ENCODE measurements around the gene C1orf159. TPM values are rescaled to one million over a fixed set of nuclear protein-coding genes. Genes with fewer than 3 reads are reported as not detected.

C1orf159 gene
- total and polyA plus RNA-seq, 2 donors (not counting 1 experiment from before 2014, with no cell fraction given): 23.0 to 25.6 TPM

- peaks cover 0 to 11% (median 2%) of the 10 kb centered on the region in 4 experiments for H3K27me3 ChIP-seq (replicated peaks in 1 of 4; ENCODE audit: control extremely low read depth in 1 of 4, control insufficient read depth in 3 of 4, insufficient read depth in 4 of 4, low read length in 3 of 4)
- H3K9me3 Mint-ChIP-seq (ENCODE audit: insufficient read depth): no peaks in the 10 kb centered on the region
- no peak for TF ChIP-seq EZH2 (IDR thresholded peaks at IDR 0.05; ENCODE audit: borderline replicate concordance, insufficient read depth, low read depth, low read length, poor library complexity, severe bottlenecking)
- no peak for TF ChIP-seq CTCF (IDR thresholded peaks at IDR 0.05)
- H3K27me3 Mint-ChIP-seq: no peaks in the 10 kb centered on the region
- H3K4me3 ChIP-seq (ENCODE audit: control extremely low read depth in 1 of 5, extremely low read depth in 1 of 5, insufficient read depth in 1 of 5, low read depth in 2 of 5, low read length in 4 of 5): peak overlapping the region in 4 of 5 experiments; percentile 56 to 71 (median 67)
- WGBS (ENCODE audit: insufficient coverage): under 1% methylated on average over 50 of the region's 55 CpGs
- H3K4me1 Mint-ChIP-seq: peaks cover 30% of the 10 kb centered on the region
- peak overlapping the region; percentile 97 for H3K4me2 ChIP-seq (replicated peaks; ENCODE audit: low read depth, low read length, poor library complexity, severe bottlenecking)
- H3K79me2 ChIP-seq (ENCODE audit: control insufficient read depth, insufficient read depth, low read length): no peaks in the 10 kb centered on the region
- peak; percentile 92 for DNase-seq
- H2AFZ ChIP-seq (ENCODE audit: insufficient read depth, low read depth, low read length, poor library complexity, severe bottlenecking): peak overlapping the region; percentile 72
- peak overlapping the region; percentile 87 for H3K9ac ChIP-seq (ENCODE audit: low read length)
- ATAC-seq (ENCODE audit: low read depth): peak; percentile 52
- POLR2A ChIA-PET: interaction anchor here (0.6 to 0.7 kb wide), 2 partner anchors 44 to 68 kb away, joined by 3 to 4 read pairs; no protein-coding TSS in a partner anchor
- intact Hi-C loops (cut with micrococcal nuclease): loop anchor here (1.0 to 10.0 kb wide), 3 partner anchors 9 to 54 kb away; partner anchors contain the start of genes C1orf159 and ISG15
- H3K9me3 ChIP-seq (ENCODE audit: control extremely low read depth in 1 of 3, control insufficient read depth in 2 of 3, insufficient read depth in 1 of 3, low read length in 2 of 3): peaks cover 0 to 13% (median 0%) of the 10 kb centered on the region in 3 donors
- H3K4me3 Mint-ChIP-seq: peak overlapping the region; percentile 86
- H3K36me3 ChIP-seq (replicated peaks in 1 of 2; ENCODE audit: control extremely low read depth in 1 of 2, control insufficient read depth in 1 of 2, extremely low read depth in 1 of 2, insufficient read depth in 2 of 2, low read length in 1 of 2): no peaks in the 10 kb centered on the region
- peaks cover 34 to 37% of the 10 kb centered on the region in 2 donors for H3K4me1 ChIP-seq (ENCODE audit: control insufficient read depth in 2 of 2, insufficient read depth in 2 of 2, low read length in 2 of 2)
- peaks cover 13% of the 10 kb centered on the region for H4K20me1 ChIP-seq (ENCODE audit: control insufficient read depth, insufficient read depth, low read length, poor library complexity, severe bottlenecking)
- CTCF ChIA-PET: interaction anchor here (0.8 to 1.3 kb wide), 4 partner anchors 36 to 182 kb away, joined by 3 to 4 read pairs (median 3); partner anchors contain the start of gene AGRN
- peak overlapping the region; percentile 92 for H3K27ac Mint-ChIP-seq
- H3K27ac ChIP-seq (ENCODE audit: low read length in 2 of 2): peak overlapping the region in 1 of 2 donors; percentile 77
Measured at GRCh38 chr1:1068517-1069055, 47.3 kb downstream of the C1orf159 start.
